ENCODE data around the gene GPC3. TPM values are rescaled to one million over a fixed set of nuclear protein-coding genes. Genes with fewer than 3 reads are reported as not detected.

Gene GPC3
- polyA plus RNA-seq, 1 of the 3 experiments (the other 2 are of a cell fraction): 1.4 TPM

GRCh38 chrX:133576876-133577275 lies 408.5 kb downstream of the GPC3 start:
- H3K27ac ChIP-seq (ENCODE audit: low read depth in 2 of 2, low read length in 1 of 2): no peak overlapping the region
- CTCF ChIA-PET: interaction anchor here (0.8 kb wide), 1 partner anchor 9 kb away, joined by 3 read pairs; no protein-coding TSS in a partner anchor

GRCh38 chrX:133575501-133576136 lies 409.8 kb downstream of the GPC3 start:
- no peaks in the 10 kb centered on the region for H3K79me2 ChIP-seq (ENCODE audit: insufficient read depth)
- ChIA-PET CTCF (no interaction called here), POLR2A (no interaction called here)
- no peak overlapping the region for H3K9ac ChIP-seq
- no peaks in the 10 kb centered on the region for H3F3A ChIP-seq (replicated peaks; ENCODE audit: insufficient read depth)
- H3K27ac ChIP-seq (ENCODE audit: low read depth in 2 of 2, low read length in 1 of 2): no peak overlapping the region
- H3K27me3 ChIP-seq (ENCODE audit: insufficient read depth): no peaks in the 10 kb centered on the region
- H3K4me3 ChIP-seq (ENCODE audit: low read depth in 2 of 2, low read length in 1 of 2): no peak overlapping the region
- WGBS (ENCODE audit: low lambda C conversion rate): 15% methylated on average over 5 of the region's 5 CpGs
- no peak for TF ChIP-seq MEF2A (IDR thresholded peaks at IDR 0.05; ENCODE audit: borderline replicate concordance, low read depth)
- H3K36me3 ChIP-seq (replicated peaks in 1 of 2; ENCODE audit: control insufficient read depth in 1 of 2, insufficient read depth in 2 of 2, low read length in 1 of 2): no peaks in the 10 kb centered on the region
- H3K4me1 ChIP-seq (ENCODE audit: control insufficient read depth in 1 of 2, insufficient read depth in 2 of 2, low read depth in 1 of 2, low read length in 1 of 2): no peaks in the 10 kb centered on the region
- DNase-seq: no peak
- H3K4me2 ChIP-seq: no peak overlapping the region
- H2AFZ ChIP-seq (ENCODE audit: low read depth): no peak overlapping the region
- H3K9me3 ChIP-seq: peaks cover 4% of the 10 kb centered on the region; the same call in 1 of the 2 replicates
- no peaks in the 10 kb centered on the region for H3K9me2 ChIP-seq
- no peaks in the 10 kb centered on the region for H4K20me1 ChIP-seq (ENCODE audit: insufficient read depth)

More at GRCh38 chrX:133576876-133577275, 408.5 kb downstream of the GPC3 start:
- Histone ChIP-seq H3K4me3 (ENCODE audit: low read depth in 2 of 2, low read length in 1 of 2) (no peak overlapping the region), H3K79me2 (ENCODE audit: insufficient read depth) (no peaks in the 10 kb centered on the region), H3K4me1 (ENCODE audit: control insufficient read depth in 1 of 2, insufficient read depth in 2 of 2, low read depth in 1 of 2, low read length in 1 of 2) (no peaks in the 10 kb centered on the region), H3K27me3 (ENCODE audit: insufficient read depth) (no peaks in the 10 kb centered on the region), H3K9me2 (no peaks in the 10 kb centered on the region), H3F3A (replicated peaks; ENCODE audit: insufficient read depth) (no peaks in the 10 kb centered on the region), H3K9me3 (peaks cover 4% of the 10 kb centered on the region; the same call in 1 of the 2 replicates), H3K9ac (no peak overlapping the region), H3K36me3 (replicated peaks in 1 of 2; ENCODE audit: control insufficient read depth in 1 of 2, insufficient read depth in 2 of 2, low read length in 1 of 2) (no peaks in the 10 kb centered on the region), H4K20me1 (ENCODE audit: insufficient read depth) (no peaks in the 10 kb centered on the region), H2AFZ (ENCODE audit: low read depth) (no peak overlapping the region), H3K4me2 (no peak overlapping the region)
- POLR2A ChIA-PET: no interaction called here
- no peak for TF ChIP-seq EP300 (IDR thresholded peaks at IDR 0.05; ENCODE audit: borderline replicate concordance in 1 of 2, low read depth in 1 of 2, low read length in 1 of 2)
- no peak for TF ChIP-seq TEAD4 (IDR thresholded peaks at IDR 0.05; ENCODE audit: borderline replicate concordance, insufficient read depth)
- no peak for TF ChIP-seq MAX (IDR thresholded peaks at IDR 0.05; ENCODE audit: low read depth)
- no peak for TF ChIP-seq RXRA (IDR thresholded peaks at IDR 0.05; ENCODE audit: borderline replicate concordance, low read depth)
- no peak for TF ChIP-seq NFIC (IDR thresholded peaks at IDR 0.05; ENCODE audit: borderline replicate concordance)
- no peak for TF ChIP-seq USF1 (IDR thresholded peaks at IDR 0.05; ENCODE audit: borderline replicate concordance, low read depth)
- no peak for TF ChIP-seq GATA2 (CRISPR knock-in tag; IDR thresholded peaks at IDR 0.05)
- no peak for TF ChIP-seq YY1 (IDR thresholded peaks at IDR 0.05; ENCODE audit: low read depth)
- TF ChIP-seq PBX3 (IDR thresholded peaks at IDR 0.05): no peak
- no peak for TF ChIP-seq GABPA (IDR thresholded peaks at IDR 0.05; ENCODE audit: low read depth)
- TF ChIP-seq SIN3A (IDR thresholded peaks at IDR 0.05; ENCODE audit: borderline replicate concordance, low read depth, low read length): no peak
- no peak for TF ChIP-seq RFX5 (IDR thresholded peaks at IDR 0.05; ENCODE audit: low read length)
- TF ChIP-seq TCF12 (IDR thresholded peaks at IDR 0.05): no peak
- TF ChIP-seq FOXM1 (IDR thresholded peaks at IDR 0.05; ENCODE audit: low read depth): no peak
- DNase-seq: no peak
- WGBS (ENCODE audit: low lambda C conversion rate): 21% methylated on average over 3 of the region's 3 CpGs

All from SK-N-SH (cell line).